ENCODE measurements around the gene SMIM35.

The SMIM35 gene

GRCh38 chr11:118002541-118003423 lies 84.0 kb downstream of the SMIM35 start:
- TF ChIP-seq SP1 (IDR thresholded peaks at IDR 0.05) (no peak), L3MBTL2 (conservative IDR thresholded peaks at IDR 0.05) (no peak), FOXM1 (IDR thresholded peaks at IDR 0.05; ENCODE audit: borderline replicate concordance) (no peak), ELF4 (IDR thresholded peaks at IDR 0.05) (no peak), ARNT (IDR thresholded peaks at IDR 0.05) (no peak), SUZ12 (IDR thresholded peaks at IDR 0.05) (no peak), NFRKB (IDR thresholded peaks at IDR 0.05) (no peak), CTBP1 (IDR thresholded peaks at IDR 0.05; ENCODE audit: borderline replicate concordance) (no peak), PKNOX1 (IDR thresholded peaks at IDR 0.05) (no peak), LEF1 (IDR thresholded peaks at IDR 0.05; ENCODE audit: borderline replicate concordance) (no peak), FOXK2 (IDR thresholded peaks at IDR 0.05) (no peak), HDGF (IDR thresholded peaks at IDR 0.05; ENCODE audit: borderline replicate concordance) (no peak), TARDBP (IDR thresholded peaks at IDR 0.05) (no peak), FOXA1 (IDR thresholded peaks at IDR 0.05) (no peak), BHLHE40 (IDR thresholded peaks at IDR 0.05; ENCODE audit: borderline replicate concordance) (no peak), ZNF384 (IDR thresholded peaks at IDR 0.05) (no peak)
- DNase-seq (ENCODE audit: extremely low spot score) = no peak
- ChIA-PET POLR2A (no interaction called here), CTCF (no interaction called here)

GRCh38 chr11:118002010-118002540 lies 84.7 kb downstream of the SMIM35 start:
- POLR2A ChIA-PET = no interaction called here
- DNase-seq (ENCODE audit: extremely low spot score) = no peak
- TF ChIP-seq LEF1 (IDR thresholded peaks at IDR 0.05; ENCODE audit: borderline replicate concordance) (no peak), FOXK2 (IDR thresholded peaks at IDR 0.05) (no peak), FOXA1 (IDR thresholded peaks at IDR 0.05) (no peak), FOXM1 (IDR thresholded peaks at IDR 0.05; ENCODE audit: borderline replicate concordance) (no peak), ZNF384 (IDR thresholded peaks at IDR 0.05) (no peak), NFRKB (IDR thresholded peaks at IDR 0.05) (no peak), L3MBTL2 (conservative IDR thresholded peaks at IDR 0.05) (no peak), ARNT (IDR thresholded peaks at IDR 0.05) (no peak), PKNOX1 (IDR thresholded peaks at IDR 0.05) (no peak), CTBP1 (IDR thresholded peaks at IDR 0.05; ENCODE audit: borderline replicate concordance) (no peak), ELF4 (IDR thresholded peaks at IDR 0.05) (no peak), HDGF (IDR thresholded peaks at IDR 0.05; ENCODE audit: borderline replicate concordance) (no peak), TARDBP (IDR thresholded peaks at IDR 0.05) (no peak), SP1 (IDR thresholded peaks at IDR 0.05) (no peak), BHLHE40 (IDR thresholded peaks at IDR 0.05; ENCODE audit: borderline replicate concordance) (no peak), SUZ12 (IDR thresholded peaks at IDR 0.05) (no peak)
- CTCF ChIA-PET = no interaction called here

GRCh38 chr11:118001494-118001971 lies 85.2 kb downstream of the SMIM35 start:
- TF ChIP-seq ZNF384 (IDR thresholded peaks at IDR 0.05) (no peak), PKNOX1 (IDR thresholded peaks at IDR 0.05) (no peak), HDGF (IDR thresholded peaks at IDR 0.05; ENCODE audit: borderline replicate concordance) (no peak), FOXM1 (IDR thresholded peaks at IDR 0.05; ENCODE audit: borderline replicate concordance) (no peak), SP1 (IDR thresholded peaks at IDR 0.05) (no peak), SUZ12 (IDR thresholded peaks at IDR 0.05) (no peak), BHLHE40 (IDR thresholded peaks at IDR 0.05; ENCODE audit: borderline replicate concordance) (no peak), NFRKB (IDR thresholded peaks at IDR 0.05) (no peak), TARDBP (IDR thresholded peaks at IDR 0.05) (no peak), ARNT (IDR thresholded peaks at IDR 0.05) (no peak), FOXK2 (IDR thresholded peaks at IDR 0.05) (no peak), LEF1 (IDR thresholded peaks at IDR 0.05; ENCODE audit: borderline replicate concordance) (no peak)
- no peak for DNase-seq (ENCODE audit: extremely low spot score)
- POLR2A ChIA-PET = no interaction called here
- CTCF ChIA-PET = no interaction called here

GRCh38 chr11:118000850-118001228 lies 85.9 kb downstream of the SMIM35 start:
- POLR2A ChIA-PET = no interaction called here
- CTCF ChIA-PET = no interaction called here
- no peak for TF ChIP-seq FOXA1 (IDR thresholded peaks at IDR 0.05)
- no peak for TF ChIP-seq ARNT (IDR thresholded peaks at IDR 0.05)
- no peak for DNase-seq (ENCODE audit: extremely low spot score)

GRCh38 chr11:118000067-118000849 lies 86.5 kb downstream of the SMIM35 start:
- POLR2A ChIA-PET = no interaction called here
- CTCF ChIA-PET = no interaction called here
- DNase-seq (ENCODE audit: extremely low spot score) = no peak
- TF ChIP-seq PKNOX1 (IDR thresholded peaks at IDR 0.05) = no peak
- no peak for TF ChIP-seq SP1 (IDR thresholded peaks at IDR 0.05)
- TF ChIP-seq L3MBTL2 (conservative IDR thresholded peaks at IDR 0.05) = no peak
- no peak for TF ChIP-seq TARDBP (IDR thresholded peaks at IDR 0.05)
- TF ChIP-seq NFRKB (IDR thresholded peaks at IDR 0.05) = no peak
- TF ChIP-seq FOXM1 (IDR thresholded peaks at IDR 0.05; ENCODE audit: borderline replicate concordance) = no peak
- no peak for TF ChIP-seq CTBP1 (IDR thresholded peaks at IDR 0.05; ENCODE audit: borderline replicate concordance)
- no peak for TF ChIP-seq HDGF (IDR thresholded peaks at IDR 0.05; ENCODE audit: borderline replicate concordance)
